GM10266 (cell line): ENCODE data around the gene C1orf50.

Experiments used
- DNase-seq: peaks from one replicate; pipeline ENCODE4 v3.0.0; 2012; ENCODE audit errors: extremely low spot score
- CTCF ChIP-seq: IDR thresholded peaks from 2 replicates; pipeline ENCODE4 v1.5.1; 2012; ENCODE audit warnings: mild to moderate bottlenecking, low read depth; ENCODE audit not compliant: control insufficient read depth, insufficient read depth; ENCODE audit errors: missing control alignments

Gene C1orf50

GRCh38 chr1:42774928-42775526, 8.0 kb downstream of the C1orf50 start:
- DNase-seq = no peak
- TF ChIP-seq CTCF = no peak

- DNase-seq = no peak
- TF ChIP-seq CTCF = no peak
Measured at GRCh38 chr1:42776502-42776901, 9.5 kb downstream of the C1orf50 start.

GRCh38 chr1:42777852-42778251, 10.8 kb downstream of the C1orf50 start:
- peak; percentile 63 for DNase-seq
- TF ChIP-seq CTCF = peak; percentile 71

GRCh38 chr1:42779725-42780124, 12.7 kb downstream of the C1orf50 start:
- no peak for TF ChIP-seq CTCF
- DNase-seq = no peak

- TF ChIP-seq CTCF = no peak
- DNase-seq = no peak
Measured at GRCh38 chr1:42780176-42780575, 13.1 kb downstream of the C1orf50 start.

GRCh38 chr1:42783092-42783491, 16.0 kb downstream of the C1orf50 start:
- DNase-seq = no peak
- TF ChIP-seq CTCF = no peak

GRCh38 chr1:42784547-42784945, 17.5 kb downstream of the C1orf50 start:
- TF ChIP-seq CTCF = no peak

More at GRCh38 chr1:42784547-42784945, 17.5 kb downstream of the C1orf50 start:
- no peak for DNase-seq
